ENCODE data around the gene EID1.

The EID1 gene

DNA sequence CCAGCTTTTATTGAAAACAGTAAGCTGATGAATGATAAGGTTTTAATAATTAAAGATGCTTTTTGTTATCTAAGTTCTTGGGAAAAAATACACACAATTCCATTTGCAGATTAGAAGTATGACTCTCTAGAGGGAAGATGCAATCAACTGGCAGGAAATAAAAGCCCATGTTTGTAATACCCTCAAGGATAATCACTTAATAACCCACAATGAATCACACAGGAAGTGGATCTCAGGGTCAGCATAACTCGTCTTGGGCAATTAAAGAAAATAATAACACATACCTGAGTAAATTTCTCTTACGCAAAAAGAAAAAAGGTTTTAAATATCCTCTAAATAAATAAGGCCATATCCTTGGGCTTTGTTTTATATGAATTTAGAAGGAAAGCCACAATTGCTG is 9.4 kb upstream of the EID1 start:
- DNase-seq (ENCODE audit: low read depth in 2 of 2) = no peak

DNA sequence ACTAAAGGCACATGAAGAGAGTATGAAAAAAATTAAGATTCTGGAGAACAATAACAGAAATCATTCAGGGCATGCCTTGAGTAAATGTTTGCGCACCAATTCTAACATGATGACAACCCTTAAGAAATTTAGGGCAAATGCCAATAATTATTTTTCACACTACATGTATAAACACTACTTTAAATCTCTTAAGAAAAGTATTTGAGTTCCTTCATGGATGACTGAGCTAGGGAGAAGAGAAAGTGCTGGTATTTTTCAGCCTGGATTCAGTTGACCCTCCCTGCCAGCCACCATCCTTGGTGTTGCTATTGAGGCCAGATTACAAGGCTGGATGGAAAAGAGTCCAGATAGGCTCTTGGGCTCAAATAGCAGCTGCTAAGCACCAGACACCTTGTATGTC is 8.0 kb upstream of the EID1 start:
- DNase-seq (ENCODE audit: low read depth in 2 of 2) = no peak

GRCh38 chr15:48871542-48871941 is 6.4 kb upstream of the EID1 start:
- DNase-seq (ENCODE audit: low read depth in 2 of 2) = no peak

GRCh38 chr15:48872632-48873031 is 5.3 kb upstream of the EID1 start:
- no peak for DNase-seq (ENCODE audit: low read depth in 2 of 2)

- DNase-seq (ENCODE audit: low read depth in 2 of 2) = no peak
These were observed 2.5 kb upstream of the EID1 start for GRCh38 chr15:48875241-48875960.

DNA sequence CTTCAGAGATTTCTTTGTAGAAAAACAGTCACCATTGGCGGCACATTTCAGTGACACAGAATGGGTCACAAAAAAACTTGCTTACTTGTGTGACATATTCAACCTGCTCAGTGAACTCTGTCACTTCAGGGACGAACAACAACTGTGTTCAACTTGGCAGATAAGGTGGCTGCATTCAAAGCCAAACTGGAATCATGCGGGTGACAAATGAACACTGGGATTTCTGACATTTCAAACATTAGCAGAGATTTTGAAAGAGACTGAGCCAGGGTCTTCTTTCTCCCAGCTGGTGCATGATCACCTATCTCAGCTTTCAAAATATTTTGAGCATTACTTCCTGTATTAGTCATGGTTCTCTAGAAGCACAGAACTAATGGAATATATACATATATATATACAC is 1.9 kb upstream of the EID1 start:
- DNase-seq (ENCODE audit: low read depth in 2 of 2) = no peak

DNA sequence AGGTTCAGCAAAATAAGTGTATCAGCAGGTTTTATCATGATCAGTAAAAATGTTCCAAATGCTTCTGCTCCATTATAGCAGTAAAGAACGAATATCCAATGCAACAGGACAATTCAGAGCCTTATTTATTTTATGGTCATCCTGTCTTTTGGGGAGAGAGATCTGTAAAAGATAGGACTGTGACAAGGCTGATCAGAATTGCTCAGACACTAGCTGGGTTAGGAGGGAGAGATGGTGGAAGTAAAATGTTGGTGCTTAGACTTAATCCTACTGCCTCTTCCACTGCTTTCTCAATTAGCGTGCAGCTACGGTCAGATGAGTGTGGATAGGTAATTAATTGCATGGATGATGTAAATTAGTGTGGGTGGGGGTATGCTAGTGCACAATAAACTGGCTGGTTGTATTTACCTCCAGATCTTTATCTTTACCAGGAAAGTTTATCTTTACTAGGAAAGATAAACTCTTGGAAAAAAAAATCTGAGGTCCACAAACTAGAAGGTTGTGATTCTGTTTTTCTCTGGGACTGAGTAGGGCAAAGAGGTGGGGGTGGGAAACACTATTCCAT is 2.2 kb downstream of the EID1 start:
- DNase-seq (ENCODE audit: low read depth in 2 of 2) = no peak

GRCh38 chr15:48883699-48884098 is 5.8 kb downstream of the EID1 start:
- DNase-seq (ENCODE audit: low read depth in 2 of 2) = no peak

- DNase-seq (ENCODE audit: low read depth in 2 of 2) = no peak
These were observed 9.2 kb downstream of the EID1 start for GRCh38 chr15:48887144-48887543.

DNA sequence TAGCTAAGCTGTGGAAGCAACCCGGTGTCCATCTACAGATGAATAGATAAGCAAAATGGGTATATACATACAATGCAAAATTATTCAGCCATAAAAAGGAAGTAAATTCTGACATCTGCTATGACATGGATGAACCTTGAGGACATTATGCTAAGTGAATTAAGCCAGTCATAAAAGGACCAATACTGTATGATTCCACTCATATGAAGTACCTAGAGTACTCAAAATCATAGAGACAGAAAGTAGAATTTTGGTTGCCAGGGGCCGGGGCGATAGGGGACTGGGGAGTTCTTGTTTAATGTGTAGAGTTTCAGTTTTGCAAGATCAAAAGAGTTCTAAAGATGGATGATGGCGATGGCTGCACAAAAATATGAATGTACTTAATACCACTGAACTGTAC is 10.3 kb downstream of the EID1 start:
- DNase-seq (ENCODE audit: low read depth in 2 of 2) = no peak

DNA sequence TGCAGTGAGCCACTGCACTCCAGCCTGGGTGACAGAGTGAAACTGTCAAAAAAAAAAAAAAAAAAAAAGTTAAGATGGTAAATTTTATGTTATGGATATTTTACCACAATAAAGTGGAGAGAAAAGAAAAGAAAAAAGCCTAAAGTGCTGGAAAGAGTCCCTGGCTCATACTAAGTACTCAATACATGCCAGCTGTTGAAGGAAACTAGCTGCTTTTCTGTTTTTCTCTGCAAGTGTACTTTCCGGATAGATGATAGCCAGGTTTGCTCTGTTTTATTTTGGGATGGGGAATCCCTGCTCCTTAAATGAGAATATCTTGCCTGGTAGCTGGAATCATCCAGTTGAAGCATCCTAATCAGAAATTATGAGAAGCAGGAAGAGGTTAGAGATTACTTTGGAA is 10.9 kb downstream of the EID1 start:
- DNase-seq (ENCODE audit: low read depth in 2 of 2) = no peak

- DNase-seq (ENCODE audit: low read depth in 2 of 2) = no peak
These were observed 12.0 kb downstream of the EID1 start for GRCh38 chr15:48889925-48890324.

GRCh38 chr15:48890375-48890972 is 12.5 kb downstream of the EID1 start:
- no peak for DNase-seq (ENCODE audit: low read depth in 2 of 2)

DNA sequence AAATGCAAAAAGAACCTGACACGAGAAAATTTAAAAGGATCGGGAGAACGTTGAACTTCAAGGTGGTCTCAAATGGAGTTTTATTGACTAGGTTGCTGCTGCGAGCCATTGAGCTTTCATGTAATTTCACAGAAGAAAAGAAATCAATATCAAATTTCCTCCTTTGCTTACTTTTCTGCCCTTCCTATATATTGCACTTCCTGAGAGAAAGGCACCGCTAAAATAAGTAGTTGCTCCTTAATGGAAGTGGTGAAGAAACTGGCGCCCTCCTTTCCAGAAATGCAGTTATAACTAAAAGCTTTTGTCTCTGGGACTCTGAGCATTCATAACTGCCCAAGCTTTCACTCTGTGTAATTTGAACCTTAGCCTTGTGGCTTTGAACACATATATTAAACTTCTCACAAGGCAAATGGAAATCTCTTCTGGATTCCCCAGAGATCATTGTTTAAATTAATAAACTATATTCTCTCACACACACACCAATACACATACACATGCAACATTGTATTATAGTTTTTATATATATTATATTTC is 13.4 kb downstream of the EID1 start:
- DNase-seq (ENCODE audit: low read depth in 2 of 2) = no peak

DNA sequence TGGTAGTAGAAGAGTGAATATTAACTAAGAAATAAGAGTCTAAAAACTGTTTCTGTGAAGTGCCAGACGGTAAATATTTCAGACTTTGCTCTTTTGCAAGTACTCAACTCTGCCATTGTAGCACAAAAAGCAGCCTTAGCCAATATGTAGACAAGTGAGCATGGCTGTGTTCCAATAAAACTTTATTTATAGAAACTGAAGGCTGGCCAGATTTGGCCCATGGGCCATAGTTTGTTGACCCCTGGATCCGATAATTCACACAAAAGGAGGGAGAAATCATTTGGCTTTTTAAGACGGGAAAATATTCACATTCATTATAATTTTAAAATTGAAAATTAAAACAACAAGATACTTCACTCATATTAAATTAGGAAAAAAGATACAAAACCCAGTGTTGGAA is 15.4 kb downstream of the EID1 start:
- DNase-seq (ENCODE audit: low read depth in 2 of 2) = no peak

DNA sequence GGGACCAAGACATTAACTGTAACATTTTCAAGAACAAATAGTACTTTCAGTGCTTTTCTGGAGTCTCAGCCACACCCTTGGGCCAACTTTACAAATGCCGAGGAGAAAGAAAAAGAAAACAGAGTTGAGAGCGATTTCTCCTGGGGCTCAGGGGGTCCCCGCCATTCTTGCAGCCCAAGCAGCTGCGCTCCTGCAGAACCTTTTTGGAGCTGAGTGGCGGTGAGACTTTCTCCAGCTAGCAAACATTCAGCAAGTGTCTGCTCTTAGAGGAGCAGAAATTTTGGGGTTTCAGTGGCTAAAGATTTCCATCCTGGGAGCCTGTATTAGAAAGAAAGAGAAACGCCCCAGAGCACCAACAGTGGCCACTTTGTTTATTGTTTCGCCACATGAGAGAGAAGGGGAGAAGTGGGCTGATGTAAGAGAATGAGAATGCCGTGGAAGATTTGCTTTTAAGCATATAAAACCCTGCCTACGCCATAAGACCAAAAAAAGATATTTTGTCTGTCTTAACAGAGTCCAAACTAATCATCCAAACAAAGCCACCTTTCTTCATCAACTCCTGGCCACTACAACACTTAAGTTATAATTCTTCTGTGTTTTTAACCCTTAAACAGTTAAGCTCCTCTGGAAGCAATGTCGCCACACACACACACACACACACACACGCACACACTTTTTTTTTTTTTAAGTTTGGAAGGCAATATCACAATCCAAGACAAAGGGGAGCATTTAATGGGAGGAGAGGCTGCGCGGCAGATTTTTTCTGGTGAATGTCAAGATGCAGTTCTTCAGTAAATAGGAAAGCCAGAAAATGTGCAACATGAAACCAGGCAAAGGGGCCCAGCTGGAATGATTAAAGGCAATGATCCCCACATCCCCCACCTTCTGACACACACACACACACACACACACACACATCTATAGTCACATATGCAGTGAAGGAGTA is 19.2 kb downstream of the EID1 start:
- no peak for DNase-seq (ENCODE audit: low read depth in 2 of 2)

- DNase-seq (ENCODE audit: low read depth in 2 of 2) = no peak
These were observed 20.1 kb downstream of the EID1 start for GRCh38 chr15:48898032-48898431.

GRCh38 chr15:48898446-48898845 is 20.5 kb downstream of the EID1 start:
- DNase-seq (ENCODE audit: low read depth in 2 of 2) = no peak

- DNase-seq (ENCODE audit: low read depth in 2 of 2) = no peak
These were observed 21.9 kb downstream of the EID1 start for GRCh38 chr15:48899793-48900192.

GRCh38 chr15:48904758-48905157 is 26.8 kb downstream of the EID1 start:
- DNase-seq (ENCODE audit: low read depth in 2 of 2) = no peak

DNA sequence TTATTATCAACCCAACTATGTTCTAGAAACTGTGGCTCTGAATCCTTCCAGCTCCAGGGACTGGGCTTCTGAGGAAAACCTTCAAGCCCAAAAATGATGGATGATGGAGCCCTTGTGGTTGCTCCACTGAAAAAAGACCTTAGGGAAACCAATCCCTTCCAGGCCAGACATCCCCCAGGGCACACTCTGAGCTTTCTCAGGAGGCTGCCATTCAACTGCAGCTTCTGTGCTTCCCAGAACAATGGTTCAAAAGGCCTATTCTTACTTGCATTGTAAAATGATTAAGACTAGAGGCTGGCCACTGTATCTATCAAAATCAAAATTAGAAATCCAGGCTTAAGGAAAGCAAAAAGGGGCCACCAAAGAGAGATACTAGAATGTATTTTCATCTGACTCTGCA is 27.3 kb downstream of the EID1 start:
- DNase-seq (ENCODE audit: low read depth in 2 of 2) = no peak

DNA sequence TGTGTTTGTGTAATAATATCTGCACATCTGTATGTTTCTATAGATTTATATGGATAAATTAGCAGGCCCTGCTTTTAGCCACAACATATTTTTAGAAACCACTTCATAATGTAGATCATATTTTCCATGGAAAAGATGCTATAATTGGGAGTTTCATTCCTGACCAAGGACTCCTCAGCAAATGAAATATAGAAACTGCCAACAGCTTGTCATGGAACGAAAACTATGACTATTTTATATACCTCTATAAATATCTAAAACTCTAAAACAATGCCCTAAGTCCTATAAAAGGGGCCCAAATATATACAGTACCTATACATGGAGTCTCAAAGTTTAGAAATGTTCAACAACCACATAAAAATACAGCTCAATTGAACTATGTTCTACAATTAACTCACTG is 27.9 kb downstream of the EID1 start:
- no peak for DNase-seq (ENCODE audit: low read depth in 2 of 2)
